Lung (tissue), 12 donors: Measurements from ENCODE around the gene RAPGEF2. TPM values are rescaled to one million over a fixed set of nuclear protein-coding genes. Genes with fewer than 3 reads are reported as not detected.
"Not testable (repeated sequence)": the region's sequence is repeated elsewhere in the genome, so short reads cannot be mapped to it uniquely, and the experiment has no call there.

ENCODE experiments used
- ATAC-seq: fragments of 200-7000 bp; cut with Tn5 transposase; one replicate; pipeline ENCODE4 v1.9.1; 2020; ENCODE audit warnings: moderate number of reproducible peaks; ENCODE audit not compliant: insufficient read depth, low FRiP score
- DNase-seq, 3 donors: peaks; one replicate each; pipeline ENCODE4 v3.0.0-alpha.2; 2013 to 2017
- H3K27ac ChIP-seq, 2 donors: one replicate each; pipeline ENCODE4 v1.5.1; 2013; ENCODE audit warnings: mild to moderate bottlenecking in 2 of 2, moderate library complexity in 2 of 2, control low read depth in 1 of 2, inconsistent platforms in 1 of 2, low read depth in 1 of 2, low read length in 1 of 2
- H3K27me3 ChIP-seq, 3 donors: one replicate each; pipeline ENCODE4 v1.5.1; 2013; ENCODE audit warnings: low read length in 2 of 3; ENCODE audit not compliant: control insufficient read depth in 3 of 3, insufficient read depth in 3 of 3
- H3K36me3 ChIP-seq, 4 donors: one replicate each; pipeline ENCODE4 v1.5.1; 2013; ENCODE audit warnings: low read length in 4 of 4, mild to moderate bottlenecking in 1 of 4, moderate library complexity in 1 of 4; ENCODE audit not compliant: control insufficient read depth in 4 of 4, insufficient read depth in 4 of 4
- H3K4me1 ChIP-seq, 5 donors: one replicate each; pipeline ENCODE4 v1.5.1; 2013; ENCODE audit warnings: low read length in 5 of 5, mild to moderate bottlenecking in 2 of 5, moderate library complexity in 1 of 5; ENCODE audit not compliant: control insufficient read depth in 5 of 5, insufficient read depth in 5 of 5
- H3K4me3 ChIP-seq: one replicate; pipeline ENCODE4 v1.5.1; 2013; ENCODE audit warnings: mild to moderate bottlenecking, control low read depth, moderate library complexity
- H3K9ac ChIP-seq, 2 donors: one replicate each; pipeline ENCODE4 v1.5.1; 2013; ENCODE audit warnings: low read length in 2 of 2, control low read depth in 1 of 2; ENCODE audit not compliant: insufficient read depth in 1 of 2
- H3K9me3 ChIP-seq, 4 donors: one replicate each; pipeline ENCODE4 v1.5.1; 2013; ENCODE audit warnings: low read length in 3 of 4, mild to moderate bottlenecking in 1 of 4, moderate library complexity in 1 of 4; ENCODE audit not compliant: control insufficient read depth in 4 of 4, insufficient read depth in 3 of 4
- CTCF ChIP-seq: IDR thresholded peaks from 2 replicates; pipeline ENCODE4 v1.5.1; 2012; ENCODE audit warnings: mild to moderate bottlenecking; ENCODE audit errors: control extremely low read depth, extremely low read depth
- WGBS, 2 donors: extraction: QIAGEN DNeasy Blood & Tissue Kit; methylation state at CpG; one replicate each; pipeline ENCODE4 v1.1.7; 2013; 5-methylcytosine and 5-hydroxymethylcytosine counted together
- polyA plus RNA-seq, 2 donors: library from polyadenylated mRNA; stranded (reverse); fragments of 200-250 nt; gene quantifications; one replicate each; pipeline ENCODE4 v1.2.1, GENCODE V29; 2013
- total RNA-seq, 2 donors: library from RNA; depleted of rRNA in 1 of 2; stranded (reverse); fragments of >200 nt in 1 of 2; gene quantifications; one replicate each; pipeline ENCODE4 v1.2.1, GENCODE V29; 2014 to 2021
- donor health status: control.
- donor health status: control.
- donor health status: Bipolar disorder and iron deficiency.
- donor health status: healthy.
- donor health status: DM: yes; HTN: yes; CAD: no.

RAPGEF2 gene
- total and polyA plus RNA-seq, 4 donors, result 8.6 to 88.7 (median 32.2) TPM

DNA sequence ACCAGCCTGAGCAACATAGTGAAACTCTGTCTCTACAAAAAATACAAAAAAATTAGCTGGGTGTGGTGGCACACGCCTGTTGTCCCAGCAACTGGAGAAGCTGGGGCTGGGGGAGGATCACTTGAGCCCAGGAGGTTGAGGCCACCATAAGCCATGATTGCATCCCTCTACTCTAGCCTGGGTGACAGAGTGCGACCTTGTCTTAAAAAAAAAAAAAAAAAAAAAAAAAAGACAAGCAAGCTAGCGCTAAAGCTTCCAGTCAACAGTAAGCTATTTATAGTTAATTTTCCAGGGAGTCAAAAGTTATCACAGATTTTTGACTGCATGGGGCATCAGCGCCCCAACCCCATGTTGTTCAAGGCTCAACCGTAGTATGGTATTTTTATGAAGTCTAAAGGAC, 273.4 kb downstream of the RAPGEF2 start:
- no peaks in the 10 kb centered on the region for H3K4me1 ChIP-seq
- ATAC-seq, result no peak
- H3K36me3 ChIP-seq, result no peaks in the 10 kb centered on the region
- H3K9ac ChIP-seq, result no peak overlapping the region
- H3K4me3 ChIP-seq, result no peak overlapping the region
- H3K9me3 ChIP-seq, result peaks cover 0 to 6% (median 0%) of the 10 kb centered on the region in 4 donors
- H3K27me3 ChIP-seq, result no peaks in the 10 kb centered on the region
- DNase-seq, result no peak
- H3K27ac ChIP-seq, result no peak overlapping the region
- 94 to 97% methylated on average over 5 of the region's 5 CpGs for WGBS, 2 donors
- no peak for TF ChIP-seq CTCF

GRCh38 chr4:159378056-159378616, 275.3 kb downstream of the RAPGEF2 start:
- TF ChIP-seq CTCF, result no peak
- 96 to 97% methylated on average over 28 of the region's 28 CpGs for WGBS, 2 donors
- Histone ChIP-seq H3K27ac (no peak overlapping the region), H3K27me3 (no peaks in the 10 kb centered on the region), H3K4me3 (no peak overlapping the region), H3K4me1 (peaks cover 0 to 5% (median 2%) of the 10 kb centered on the region in 5 donors), H3K36me3 (no peaks in the 10 kb centered on the region), H3K9me3 (peaks cover 0 to 6% (median 0%) of the 10 kb centered on the region in 4 donors), H3K9ac (no peak overlapping the region)
- DNase-seq (no peak), ATAC-seq (no peak)

DNA sequence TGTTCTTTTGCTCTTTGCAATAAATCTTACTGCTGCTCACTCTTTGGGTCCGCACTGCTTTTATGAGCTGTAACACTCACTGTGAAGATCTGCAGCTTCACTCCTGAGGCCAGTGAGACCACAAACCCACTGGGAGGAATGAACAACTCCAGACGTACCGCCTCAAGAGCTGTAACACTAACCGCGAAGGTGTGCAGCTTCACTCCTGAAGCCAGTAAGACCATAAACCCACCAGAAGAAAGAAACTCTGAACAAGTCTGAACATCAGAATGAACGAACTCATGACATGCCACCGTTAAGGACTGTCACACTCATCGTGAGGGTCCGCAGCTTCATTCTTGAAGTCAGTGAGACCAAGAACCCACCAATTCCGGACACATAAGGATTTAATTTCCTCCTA, 276.2 kb downstream of the RAPGEF2 start:
- H3K4me1 ChIP-seq, result peaks cover 0 to 10% (median 3%) of the 10 kb centered on the region in 5 donors
- H3K4me3 ChIP-seq, ATAC-seq, H3K27ac ChIP-seq, H3K27me3 ChIP-seq, H3K9ac ChIP-seq, DNase-seq, H3K9me3 ChIP-seq, H3K36me3 ChIP-seq: not testable (repeated sequence)
- WGBS, 2 donors, result 89 to 97% methylated on average over 10 of the region's 10 CpGs

- ATAC-seq, result no peak
- Histone ChIP-seq H3K4me3 (no peak overlapping the region), H3K36me3 (no peaks in the 10 kb centered on the region), H3K9me3 (peaks cover 0 to 6% (median 0%) of the 10 kb centered on the region in 4 donors), H3K9ac (no peak overlapping the region), H3K27me3 (no peaks in the 10 kb centered on the region), H3K27ac (no peak overlapping the region), H3K4me1 (peaks cover 0 to 10% (median 3%) of the 10 kb centered on the region in 5 donors)
- DNase-seq, result no peak
- WGBS, 2 donors, result 91 to 95% methylated on average over 2 of the region's 2 CpGs
- TF ChIP-seq CTCF, result no peak
Observed at GRCh38 chr4:159379836-159380235, 277.0 kb downstream of the RAPGEF2 start.
